ENCODE results near the gene TSHR.

DNA sequence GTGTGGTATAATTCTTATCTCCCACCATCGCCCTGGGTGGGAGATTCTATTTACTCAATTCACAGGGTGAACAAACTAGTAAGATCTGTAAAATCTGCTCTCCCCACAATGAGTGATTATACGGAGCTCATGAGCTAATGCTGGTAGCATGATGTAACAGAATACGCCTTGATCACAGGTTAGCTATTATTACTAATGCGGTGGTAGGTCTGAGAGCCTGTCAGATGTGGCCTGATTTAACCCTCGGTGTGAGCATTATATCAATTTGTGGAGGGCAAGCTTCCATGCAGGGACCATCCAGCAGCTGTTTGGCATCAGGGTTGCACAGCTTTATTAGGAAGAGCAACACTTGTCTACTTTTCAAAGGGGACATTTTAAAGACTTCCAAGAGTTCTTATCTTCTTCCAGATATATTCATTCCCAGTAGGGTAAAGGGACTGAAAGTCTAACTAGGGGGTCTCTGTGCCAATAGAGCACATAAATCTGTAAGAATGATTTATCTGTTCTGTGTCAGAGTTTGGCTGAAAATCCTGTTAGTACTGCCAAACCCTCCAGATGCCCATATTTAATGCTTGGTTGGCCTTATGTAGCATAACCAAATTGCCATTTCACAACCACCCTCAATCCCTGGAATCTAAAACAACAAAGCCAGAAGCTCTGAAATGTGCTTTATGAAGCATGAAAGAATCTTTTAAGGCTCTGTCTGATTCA, 18.7 kb downstream of the TSHR start:
- TF ChIP-seq ARNTL (CRISPR knock-in tag; IDR thresholded peaks at IDR 0.05; ENCODE audit: borderline replicate concordance, low read depth): no peak
- TF ChIP-seq, protein P1, sequence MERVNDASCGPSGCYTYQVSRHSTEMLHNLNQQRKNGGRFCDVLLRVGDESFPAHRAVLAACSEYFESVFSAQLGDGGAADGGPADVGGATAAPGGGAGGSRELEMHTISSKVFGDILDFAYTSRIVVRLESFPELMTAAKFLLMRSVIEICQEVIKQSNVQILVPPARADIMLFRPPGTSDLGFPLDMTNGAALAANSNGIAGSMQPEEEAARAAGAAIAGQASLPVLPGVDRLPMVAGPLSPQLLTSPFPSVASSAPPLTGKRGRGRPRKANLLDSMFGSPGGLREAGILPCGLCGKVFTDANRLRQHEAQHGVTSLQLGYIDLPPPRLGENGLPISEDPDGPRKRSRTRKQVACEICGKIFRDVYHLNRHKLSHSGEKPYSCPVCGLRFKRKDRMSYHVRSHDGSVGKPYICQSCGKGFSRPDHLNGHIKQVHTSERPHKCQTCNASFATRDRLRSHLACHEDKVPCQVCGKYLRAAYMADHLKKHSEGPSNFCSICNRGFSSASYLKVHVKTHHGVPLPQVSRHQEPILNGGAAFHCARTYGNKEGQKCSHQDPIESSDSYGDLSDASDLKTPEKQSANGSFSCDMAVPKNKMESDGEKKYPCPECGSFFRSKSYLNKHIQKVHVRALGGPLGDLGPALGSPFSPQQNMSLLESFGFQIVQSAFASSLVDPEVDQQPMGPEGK (CRISPR knock-in tag; IDR thresholded peaks at IDR 0.05; ENCODE audit: borderline replicate concordance): no peak
- TF ChIP-seq ZNF8 (CRISPR knock-in tag; IDR thresholded peaks at IDR 0.05): no peak
- no peak for TF ChIP-seq RARB (CRISPR knock-in tag; IDR thresholded peaks at IDR 0.05)
- TF ChIP-seq ZNF565 (CRISPR knock-in tag; conservative IDR thresholded peaks at IDR 0.05; ENCODE audit: low read depth): no peak
- TF ChIP-seq BACH2 (CRISPR knock-in tag; IDR thresholded peaks at IDR 0.05; ENCODE audit: borderline replicate concordance): no peak
- TF ChIP-seq, protein P2, sequence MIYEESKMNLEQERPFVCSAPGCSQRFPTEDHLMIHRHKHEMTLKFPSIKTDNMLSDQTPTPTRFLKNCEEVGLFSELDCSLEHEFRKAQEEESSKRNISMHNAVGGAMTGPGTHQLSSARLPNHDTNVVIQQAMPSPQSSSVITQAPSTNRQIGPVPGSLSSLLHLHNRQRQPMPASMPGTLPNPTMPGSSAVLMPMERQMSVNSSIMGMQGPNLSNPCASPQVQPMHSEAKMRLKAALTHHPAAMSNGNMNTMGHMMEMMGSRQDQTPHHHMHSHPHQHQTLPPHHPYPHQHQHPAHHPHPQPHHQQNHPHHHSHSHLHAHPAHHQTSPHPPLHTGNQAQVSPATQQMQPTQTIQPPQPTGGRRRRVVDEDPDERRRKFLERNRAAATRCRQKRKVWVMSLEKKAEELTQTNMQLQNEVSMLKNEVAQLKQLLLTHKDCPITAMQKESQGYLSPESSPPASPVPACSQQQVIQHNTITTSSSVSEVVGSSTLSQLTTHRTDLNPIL (CRISPR knock-in tag; IDR thresholded peaks at IDR 0.05; ENCODE audit: low read depth): no peak
- TF ChIP-seq ZNF70 (CRISPR knock-in tag; IDR thresholded peaks at IDR 0.05): no peak
- TF ChIP-seq PPARA (CRISPR knock-in tag; IDR thresholded peaks at IDR 0.05; ENCODE audit: borderline replicate concordance): no peak
- no peak for TF ChIP-seq ESRRG (CRISPR knock-in tag; IDR thresholded peaks at IDR 0.05)
- no peak for TF ChIP-seq ZC3H10 (CRISPR knock-in tag; IDR thresholded peaks at IDR 0.05)
- TF ChIP-seq TOX (CRISPR knock-in tag; IDR thresholded peaks at IDR 0.05; ENCODE audit: borderline replicate concordance): no peak
- TF ChIP-seq, protein P3, sequence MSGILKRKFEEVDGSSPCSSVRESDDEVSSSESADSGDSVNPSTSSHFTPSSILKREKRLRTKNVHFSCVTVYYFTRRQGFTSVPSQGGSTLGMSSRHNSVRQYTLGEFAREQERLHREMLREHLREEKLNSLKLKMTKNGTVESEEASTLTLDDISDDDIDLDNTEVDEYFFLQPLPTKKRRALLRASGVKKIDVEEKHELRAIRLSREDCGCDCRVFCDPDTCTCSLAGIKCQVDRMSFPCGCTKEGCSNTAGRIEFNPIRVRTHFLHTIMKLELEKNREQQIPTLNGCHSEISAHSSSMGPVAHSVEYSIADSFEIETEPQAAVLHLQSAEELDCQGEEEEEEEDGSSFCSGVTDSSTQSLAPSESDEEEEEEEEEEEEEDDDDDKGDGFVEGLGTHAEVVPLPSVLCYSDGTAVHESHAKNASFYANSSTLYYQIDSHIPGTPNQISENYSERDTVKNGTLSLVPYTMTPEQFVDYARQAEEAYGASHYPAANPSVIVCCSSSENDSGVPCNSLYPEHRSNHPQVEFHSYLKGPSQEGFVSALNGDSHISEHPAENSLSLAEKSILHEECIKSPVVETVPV (CRISPR knock-in tag; IDR thresholded peaks at IDR 0.05): no peak

Measured in SK-N-SH treated with all-trans-retinoic acid at 6 μM for 48 hours (cell line).